Renal cortical epithelial cell (primary cell): ENCODE data around the gene CDC26. TPM values are rescaled to one million over a fixed set of nuclear protein-coding genes. Genes with fewer than 3 reads are reported as not detected.

Experiments
- DNase-seq: peaks from one replicate; pipeline ENCODE4 v3.0.0-alpha.2; 2011; ENCODE audit warnings: low read depth
- total RNA-seq: library from RNA; depleted of rRNA; stranded (reverse); fragments of >200 nt; gene quantifications from 2 replicates; pipeline ENCODE4 v1.2.3, GENCODE V29; 2014

The CDC26 gene
- total RNA-seq, 1 donor from 2014 or later = 51.7 TPM

DNA sequence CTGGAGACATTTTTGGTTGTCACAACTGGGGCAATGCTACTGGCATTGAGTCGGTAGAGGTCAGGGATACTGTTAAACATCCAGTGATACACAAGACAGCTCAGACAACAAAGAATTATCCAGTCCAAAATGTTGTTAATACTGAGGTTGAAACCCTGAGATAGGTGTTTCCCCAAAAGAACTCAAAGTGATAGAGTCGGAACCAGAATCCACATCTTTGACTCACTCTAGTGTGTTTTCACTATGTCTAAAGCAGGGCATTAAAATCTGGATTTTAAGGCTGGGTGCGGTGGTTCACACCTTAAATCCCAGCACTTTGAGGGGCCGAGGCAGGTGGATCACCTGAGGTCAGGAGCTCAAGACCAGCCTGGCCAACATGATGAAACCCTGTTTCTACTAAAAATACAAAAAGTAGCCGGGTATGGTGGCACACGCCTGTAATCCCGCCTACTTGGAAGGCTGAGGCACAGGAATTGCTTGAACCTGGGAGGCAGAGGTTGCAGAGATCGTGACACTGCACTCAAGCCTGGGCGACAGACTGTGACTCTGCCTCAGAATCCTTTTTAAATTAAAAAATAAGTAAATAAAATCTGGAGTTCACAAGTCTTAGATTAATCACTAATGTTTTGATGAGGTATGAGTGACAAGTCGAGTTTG lies 37.0 kb downstream of the CDC26 start:
- no peak for DNase-seq

GRCh38 chr9:113237026-113237425 lies 38.3 kb downstream of the CDC26 start:
- DNase-seq = no peak

- DNase-seq = peak; percentile 11
Observed at GRCh38 chr9:113235701-113236255, 39.6 kb downstream of the CDC26 start.

DNA sequence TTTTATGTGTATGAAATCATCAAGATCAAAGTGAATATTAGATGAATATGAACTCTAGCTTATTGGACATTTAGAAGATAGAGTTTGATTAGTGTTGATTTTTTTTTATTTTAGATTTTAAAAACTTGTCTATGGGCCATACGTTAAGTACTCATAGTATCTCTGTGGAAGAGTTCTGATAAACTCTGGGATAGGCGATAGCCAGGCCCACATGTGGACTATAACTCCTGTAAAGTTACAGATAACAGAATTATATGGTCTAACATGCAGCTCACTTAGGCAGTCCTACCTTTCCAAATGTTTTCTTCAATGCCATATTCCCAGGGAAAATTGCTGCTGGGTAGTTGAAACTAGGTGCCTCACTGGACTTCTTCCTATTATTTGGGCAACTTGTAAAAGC lies 43.7 kb downstream of the CDC26 start:
- no peak for DNase-seq

- no peak for DNase-seq
Observed at GRCh38 chr9:113228130-113228665, 47.2 kb downstream of the CDC26 start.

DNA sequence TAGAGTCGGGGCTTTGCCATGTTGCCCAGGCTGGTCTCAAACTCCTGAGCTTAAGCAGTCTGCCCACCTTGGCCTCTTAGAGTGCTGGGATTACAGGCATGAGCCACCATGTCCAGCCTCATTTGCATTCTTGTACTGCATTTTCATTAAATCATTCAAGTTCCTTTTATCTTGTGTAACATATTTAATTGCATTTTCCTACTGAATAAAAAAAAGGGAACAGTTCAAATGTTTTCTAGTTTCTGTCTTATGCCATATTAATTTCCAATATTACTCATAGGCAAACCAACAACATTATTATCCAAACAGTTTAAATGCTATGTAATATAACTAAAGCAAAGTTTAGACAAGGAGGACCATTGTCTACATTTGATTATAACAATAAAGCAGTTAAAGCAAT lies 47.9 kb downstream of the CDC26 start:
- no peak for DNase-seq

- no peak for DNase-seq
Observed at GRCh38 chr9:113223963-113224362, 51.4 kb downstream of the CDC26 start.

DNA sequence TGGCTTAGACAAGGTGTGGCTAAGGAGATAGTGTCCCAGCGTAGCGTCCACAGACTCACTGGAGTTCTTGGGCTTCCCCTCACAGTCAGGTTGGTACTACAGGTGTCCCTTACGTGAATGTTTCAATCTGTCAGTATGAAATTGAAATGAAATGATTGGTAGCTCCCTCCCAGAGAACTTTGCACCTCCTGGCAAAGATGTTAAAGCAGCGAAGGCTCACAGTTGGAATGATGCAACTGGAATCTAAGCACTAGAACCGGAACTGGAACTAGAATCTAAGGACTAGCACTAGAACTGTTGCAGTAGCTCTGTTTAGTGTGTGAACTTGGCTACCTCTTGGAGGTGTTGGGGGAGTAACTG lies 52.9 kb downstream of the CDC26 start:
- peak; percentile 45 for DNase-seq

DNA sequence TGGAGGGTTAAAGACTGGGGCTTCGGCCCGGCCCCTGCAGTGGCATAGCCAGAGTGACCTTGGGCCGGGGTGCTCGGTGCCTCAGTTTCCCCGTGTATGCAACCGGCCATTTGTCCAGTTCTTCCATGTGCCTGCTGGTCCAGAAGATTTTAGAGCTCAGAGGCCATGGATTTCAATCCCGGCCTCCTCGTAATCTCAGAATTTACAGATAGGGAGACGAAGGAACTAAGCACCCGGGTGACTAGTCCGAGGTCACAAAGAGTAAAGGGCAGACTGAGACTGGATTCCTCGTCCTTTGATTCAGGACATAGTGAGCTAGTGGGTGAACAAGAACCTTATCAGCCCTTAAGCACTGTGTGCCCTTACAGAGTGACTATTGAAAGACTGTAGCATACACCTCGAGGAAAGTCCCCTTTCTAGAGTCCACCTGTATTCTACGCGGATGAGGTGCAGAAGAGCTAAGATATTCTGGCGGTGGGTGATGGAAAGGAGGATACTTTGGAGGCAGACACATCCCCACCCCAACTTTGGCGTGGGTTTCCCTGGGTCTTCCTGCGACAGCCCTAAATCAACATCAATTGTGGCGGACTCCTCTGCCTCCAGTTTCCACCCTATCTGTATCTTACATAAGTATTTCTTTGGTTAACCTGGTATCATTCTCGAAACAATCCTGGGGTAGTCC lies 53.4 kb downstream of the CDC26 start:
- peak; percentile 14 for DNase-seq

DNA sequence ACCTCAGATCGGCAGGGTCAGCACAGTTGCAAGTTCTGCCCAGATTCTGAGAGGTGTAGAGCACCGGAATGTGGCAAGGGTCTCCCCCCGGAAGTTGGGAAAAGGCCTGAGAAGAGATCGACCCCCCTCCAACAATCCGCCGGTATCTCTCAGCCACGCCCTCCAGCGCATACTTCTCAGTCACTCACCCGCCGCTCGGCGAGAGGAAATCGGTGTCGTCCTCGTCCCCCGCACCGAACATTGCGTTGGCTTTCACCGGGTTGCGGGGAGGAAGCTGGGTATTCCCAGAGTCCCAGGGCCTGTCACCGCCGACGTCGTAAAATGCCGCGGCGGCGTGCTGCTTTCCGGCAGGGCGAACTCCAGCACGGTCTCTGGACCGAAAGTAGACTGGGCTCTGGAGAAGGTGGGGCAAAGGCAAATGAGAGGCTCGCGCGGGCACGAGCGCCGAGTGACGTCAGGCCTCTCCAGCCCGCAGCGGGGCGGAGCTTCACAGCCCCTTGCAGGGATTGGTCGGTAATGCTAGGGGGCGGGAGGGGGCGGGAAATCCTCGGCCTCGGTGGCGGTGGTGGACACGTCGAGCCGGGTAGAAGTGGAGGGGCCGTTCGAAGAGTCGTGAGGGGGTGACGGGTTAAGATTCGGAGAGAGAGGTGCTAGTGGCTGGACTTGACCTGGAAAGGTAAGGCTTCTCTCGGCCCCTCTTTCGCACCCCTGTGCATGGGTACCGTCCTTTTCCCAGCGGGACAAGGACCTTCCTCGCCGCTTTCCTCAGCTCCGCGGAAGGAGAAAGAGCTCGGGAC lies 54.2 kb downstream of the CDC26 start, which contains the start of the genes FKBP15 and SLC31A1:
FKBP15 (minus strand) TSS at position 275 of the 797 bp plus-strand sequence; CDS start at position 241, 34 bp downstream.
SLC31A1 (plus strand) TSS at position 542 of the 797 bp plus-strand sequence. CDS start 34,605 bp downstream, outside the sequence.
- DNase-seq = peak; percentile 95

- peak; percentile 9 for DNase-seq
Observed at GRCh38 chr9:113220467-113221002, 54.8 kb downstream of the CDC26 start.

DNA sequence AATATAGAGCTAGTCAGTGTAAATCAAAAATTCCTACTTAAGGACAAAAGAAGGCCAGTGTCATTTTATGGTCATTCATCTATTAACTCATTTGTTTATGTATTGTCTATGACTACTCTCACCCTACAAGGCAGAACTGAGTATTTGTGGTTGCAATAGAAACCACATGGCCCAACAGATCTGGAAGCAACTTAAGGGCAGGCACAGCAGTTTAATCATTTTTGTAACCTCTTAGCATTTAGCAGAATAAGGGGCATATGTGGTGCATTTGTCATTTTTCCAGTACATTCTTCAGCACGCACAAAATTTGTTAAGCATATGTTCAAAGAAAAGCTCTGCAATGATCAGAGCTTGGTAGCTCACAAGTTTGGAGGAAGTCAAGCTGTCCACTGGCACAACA lies 55.4 kb downstream of the CDC26 start:
- DNase-seq = peak; percentile 64

- no peak for DNase-seq
Observed at GRCh38 chr9:113219186-113219936, 56.0 kb downstream of the CDC26 start.

Other genes starting within 250 kb of the CDC26 start
- 1.6 and 5.2 TPM in 2 replicates for gene ZFP37, start 218.8 kb downstream of the CDC26 start, total RNA-seq
- 14.8 and 40.8 TPM in 2 replicates for gene SLC31A2, start 124.6 kb downstream of the CDC26 start, total RNA-seq
- gene FKBP15, start 54.3 kb downstream of the CDC26 start, total RNA-seq = 9.6 and 30.2 TPM in 2 replicates
- 28.7 and 32.4 TPM in 2 replicates for gene SLC31A1, start 54.0 kb downstream of the CDC26 start, total RNA-seq
- gene PRPF4, start 86 bp upstream of the CDC26 start, total RNA-seq = 31.1 and 36.6 TPM in 2 replicates
- gene RNF183, start 27.8 kb upstream of the CDC26 start, total RNA-seq = 0.80 and 1.2 TPM in 2 replicates
- 1.9 and 9.3 TPM in 2 replicates for gene WDR31, start 64.7 kb upstream of the CDC26 start, total RNA-seq
- 0.45 and 22.4 TPM in 2 replicates for gene BSPRY, start 74.0 kb upstream of the CDC26 start, total RNA-seq
- gene HDHD3, start 101.4 kb upstream of the CDC26 start, total RNA-seq = 23.8 and 24.1 TPM in 2 replicates
- 6.3 and 34.0 TPM in 2 replicates for gene ALAD, start 125.7 kb upstream of the CDC26 start, total RNA-seq
- 36.1 and 53.0 TPM in 2 replicates for gene POLE3, start 135.1 kb upstream of the CDC26 start, total RNA-seq
- gene C9orf43, start 135.2 kb upstream of the CDC26 start, total RNA-seq = 0.35 and 0.45 TPM in 2 replicates
- 56.1 and 76.2 TPM in 2 replicates for gene RGS3, start 188.2 kb upstream of the CDC26 start, total RNA-seq